ENCODE data around the gene ASB1. TPM values are rescaled to one million over a fixed set of nuclear protein-coding genes. Genes with fewer than 3 reads are reported as not detected.

Gene ASB1
- total RNA-seq, 1 donor from 2014 or later: 16.7 TPM

- no peaks in the 10 kb centered on the region for H3K36me3 ChIP-seq
- intact Hi-C loops (cut with DNase I): no loop called here
- H3K27me3 ChIP-seq: no peaks in the 10 kb centered on the region
- H3K4me3 ChIP-seq: no peak overlapping the region
- H3K9me3 ChIP-seq: peaks cover 15% of the 10 kb centered on the region
- TF ChIP-seq POLR2AphosphoS5 (IDR thresholded peaks at IDR 0.05; ENCODE audit: insufficient read depth in 1 of 2, low read depth in 1 of 2) (no peak), POLR2A (IDR thresholded peaks at IDR 0.05) (no peak), CTCF (IDR thresholded peaks at IDR 0.05) (no peak)
- no peaks in the 10 kb centered on the region for H3K4me1 ChIP-seq
- no peak overlapping the region for H3K27ac ChIP-seq
- DNase-seq (ENCODE audit: extremely low spot score in 2 of 2): no peak
Observed at GRCh38 chr2:238473523-238473922, 46.8 kb downstream of the ASB1 start.

GRCh38 chr2:238475034-238475433 lies 48.3 kb downstream of the ASB1 start:
- no peak for DNase-seq (ENCODE audit: extremely low spot score in 2 of 2)
- Histone ChIP-seq H3K9me3 (peaks cover 18% of the 10 kb centered on the region), H3K27me3 (no peaks in the 10 kb centered on the region), H3K4me3 (no peak overlapping the region), H3K27ac (no peak overlapping the region), H3K36me3 (no peaks in the 10 kb centered on the region), H3K4me1 (no peaks in the 10 kb centered on the region)
- no peak for TF ChIP-seq CTCF (IDR thresholded peaks at IDR 0.05)
- intact Hi-C loops (cut with DNase I): no loop called here

- H3K4me1 ChIP-seq: no peaks in the 10 kb centered on the region
- H3K27ac ChIP-seq: no peak overlapping the region
- H3K9me3 ChIP-seq: peaks cover 23% of the 10 kb centered on the region
- no peak for TF ChIP-seq CTCF (IDR thresholded peaks at IDR 0.05)
- TF ChIP-seq POLR2A (IDR thresholded peaks at IDR 0.05): no peak
- TF ChIP-seq POLR2AphosphoS5 (IDR thresholded peaks at IDR 0.05; ENCODE audit: insufficient read depth in 1 of 2, low read depth in 1 of 2): peak in 1 of 2 donors; percentile 12
- intact Hi-C loops (cut with DNase I): no loop called here
- H3K4me3 ChIP-seq: no peak overlapping the region
- H3K27me3 ChIP-seq: no peaks in the 10 kb centered on the region
- no peaks in the 10 kb centered on the region for H3K36me3 ChIP-seq
- no peak for DNase-seq (ENCODE audit: extremely low spot score in 2 of 2)
Observed at GRCh38 chr2:238475566-238475965, 48.8 kb downstream of the ASB1 start.

- no peak overlapping the region for H3K4me3 ChIP-seq
- no peak overlapping the region for H3K27ac ChIP-seq
- no peaks in the 10 kb centered on the region for H3K36me3 ChIP-seq
- DNase-seq (ENCODE audit: extremely low spot score in 2 of 2): no peak
- intact Hi-C loops (cut with DNase I): no loop called here
- TF ChIP-seq POLR2A (IDR thresholded peaks at IDR 0.05) (no peak), CTCF (IDR thresholded peaks at IDR 0.05) (no peak), POLR2AphosphoS5 (IDR thresholded peaks at IDR 0.05; ENCODE audit: insufficient read depth in 1 of 2, low read depth in 1 of 2) (no peak)
- no peaks in the 10 kb centered on the region for H3K4me1 ChIP-seq
- peaks cover 24% of the 10 kb centered on the region for H3K9me3 ChIP-seq
- H3K27me3 ChIP-seq: no peaks in the 10 kb centered on the region
Observed at GRCh38 chr2:238476258-238476657, 49.5 kb downstream of the ASB1 start.

GRCh38 chr2:238478216-238478615 lies 51.5 kb downstream of the ASB1 start:
- TF ChIP-seq CTCF (IDR thresholded peaks at IDR 0.05) (no peak), POLR2A (IDR thresholded peaks at IDR 0.05) (no peak), POLR2AphosphoS5 (IDR thresholded peaks at IDR 0.05; ENCODE audit: insufficient read depth in 1 of 2, low read depth in 1 of 2) (no peak)
- Histone ChIP-seq H3K4me3 (no peak overlapping the region), H3K27me3 (no peaks in the 10 kb centered on the region), H3K36me3 (no peaks in the 10 kb centered on the region), H3K4me1 (no peaks in the 10 kb centered on the region), H3K9me3 (peaks cover 14% of the 10 kb centered on the region), H3K27ac (no peak overlapping the region)
- intact Hi-C loops (cut with DNase I): no loop called here
- no peak for DNase-seq (ENCODE audit: extremely low spot score in 2 of 2)

All from vagina (tissue), 2 donors.